ENCODE measurements around the gene SLC25A30.

SLC25A30 gene

GRCh38 chr13:45417790-45418534 lies at the start of gene SLC25A30:
Gene SLC25A30 (minus strand): TSS chr13:45418373. CDS start chr13:45411425, 6,948 bp downstream.
- DNase-seq (ENCODE audit: low read depth): no peak

GRCh38 chr13:45466359-45466758 lies 48.2 kb upstream of the SLC25A30 start:
- no peak for DNase-seq (ENCODE audit: low read depth)

GRCh38 chr13:45464687-45465453 lies 46.7 kb upstream of the SLC25A30 start, which contains the start of gene COG3:
Gene COG3 (plus strand): TSS chr13:45464939. CDS start chr13:45465037, 98 bp downstream.
- DNase-seq (ENCODE audit: low read depth): peak; percentile 95

- DNase-seq (ENCODE audit: low read depth): no peak
Measured at GRCh38 chr13:45464141-45464686, 46.0 kb upstream of the SLC25A30 start.

GRCh38 chr13:45456196-45456972 lies 38.2 kb upstream of the SLC25A30 start:
- DNase-seq (ENCODE audit: low read depth): no peak

GRCh38 chr13:45454204-45454603 lies 36.0 kb upstream of the SLC25A30 start:
- DNase-seq (ENCODE audit: low read depth): no peak

- DNase-seq (ENCODE audit: low read depth): no peak
Measured at GRCh38 chr13:45451282-45451681, 33.1 kb upstream of the SLC25A30 start.

- DNase-seq (ENCODE audit: low read depth): no peak
Measured at GRCh38 chr13:45448965-45449559, 30.9 kb upstream of the SLC25A30 start.

GRCh38 chr13:45447050-45447661 lies 29.0 kb upstream of the SLC25A30 start:
- DNase-seq (ENCODE audit: low read depth): no peak

- no peak for DNase-seq (ENCODE audit: low read depth)
Measured at GRCh38 chr13:45446181-45446580, 28.0 kb upstream of the SLC25A30 start.

- DNase-seq (ENCODE audit: low read depth): no peak
Measured at GRCh38 chr13:45445053-45445452, 26.9 kb upstream of the SLC25A30 start.

- no peak for DNase-seq (ENCODE audit: low read depth)
Measured at GRCh38 chr13:45441633-45442032, 23.5 kb upstream of the SLC25A30 start.

- DNase-seq (ENCODE audit: low read depth): no peak
Measured at GRCh38 chr13:45439781-45440462, 21.7 kb upstream of the SLC25A30 start.

GRCh38 chr13:45439008-45439407 lies 20.8 kb upstream of the SLC25A30 start:
- DNase-seq (ENCODE audit: low read depth): no peak

- DNase-seq (ENCODE audit: low read depth): no peak
Measured at GRCh38 chr13:45437947-45438346, 19.8 kb upstream of the SLC25A30 start.

- no peak for DNase-seq (ENCODE audit: low read depth)
Measured at GRCh38 chr13:45436953-45437352, 18.8 kb upstream of the SLC25A30 start.

- DNase-seq (ENCODE audit: low read depth): no peak
Measured at GRCh38 chr13:45436332-45436731, 18.2 kb upstream of the SLC25A30 start.

GRCh38 chr13:45434556-45435371 lies 16.6 kb upstream of the SLC25A30 start:
- DNase-seq (ENCODE audit: low read depth): no peak

GRCh38 chr13:45433381-45433790 lies 15.2 kb upstream of the SLC25A30 start:
- no peak for DNase-seq (ENCODE audit: low read depth)
